Pons (tissue), 1 donor: ENCODE results near the gene NCR2.

Experiments
- DNase-seq: peaks from one replicate; pipeline ENCODE4 v3.0.0-alpha.2; 2016; ENCODE audit warnings: low spot score

The NCR2 gene

DNA sequence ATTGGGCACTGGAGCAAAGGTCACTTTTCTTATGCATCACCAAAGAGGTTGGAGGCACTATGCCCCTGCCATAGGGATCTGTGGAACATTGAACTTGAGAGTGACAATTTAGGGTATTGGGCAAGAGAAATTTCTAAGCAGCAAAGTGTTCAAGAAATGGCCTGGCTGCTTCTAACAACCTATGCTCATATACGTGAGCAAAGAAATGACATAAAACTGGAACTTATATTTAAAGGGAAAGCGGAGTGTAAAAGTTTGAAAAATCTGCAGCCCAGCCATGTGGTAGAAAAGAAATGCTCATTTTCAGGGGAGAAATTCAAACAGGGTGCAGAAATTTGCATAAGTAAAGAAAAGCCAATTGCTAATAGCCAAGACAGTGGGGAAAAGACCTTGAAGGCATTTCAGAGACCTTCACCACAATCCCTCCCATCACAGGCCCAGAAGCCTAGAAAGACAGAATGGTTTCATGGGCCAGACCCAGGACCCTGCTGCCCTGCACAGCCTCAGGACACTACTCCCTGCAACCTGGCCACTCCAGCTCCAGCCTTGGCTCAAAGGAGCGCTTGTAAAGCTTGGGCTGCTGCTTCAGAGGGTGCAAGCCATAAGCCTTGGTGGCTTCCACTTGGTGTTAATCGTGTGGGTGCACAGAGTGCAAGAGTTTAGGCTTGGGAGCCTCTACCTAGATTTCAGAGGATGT, 24.4 kb downstream of the NCR2 start:
- no peak for DNase-seq

DNA sequence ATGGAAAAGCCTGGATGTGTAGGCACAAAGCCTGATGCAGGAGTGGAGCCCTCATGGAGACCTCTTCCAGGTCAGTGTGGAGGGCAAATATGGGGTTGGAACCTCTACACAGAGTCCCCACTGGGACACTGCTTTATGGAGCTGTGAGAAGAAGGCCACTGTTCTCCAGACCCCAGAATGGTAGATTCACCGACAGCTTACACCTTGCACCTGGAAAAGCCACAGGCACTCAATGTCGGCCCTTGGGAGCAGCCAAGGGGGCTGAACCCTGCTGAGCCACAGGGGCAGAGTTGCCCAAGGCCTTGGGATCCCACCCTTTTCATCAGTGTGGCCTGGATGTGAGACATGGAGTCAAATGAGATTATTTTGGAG, 24.9 kb downstream of the NCR2 start:
- no peak for DNase-seq

DNA sequence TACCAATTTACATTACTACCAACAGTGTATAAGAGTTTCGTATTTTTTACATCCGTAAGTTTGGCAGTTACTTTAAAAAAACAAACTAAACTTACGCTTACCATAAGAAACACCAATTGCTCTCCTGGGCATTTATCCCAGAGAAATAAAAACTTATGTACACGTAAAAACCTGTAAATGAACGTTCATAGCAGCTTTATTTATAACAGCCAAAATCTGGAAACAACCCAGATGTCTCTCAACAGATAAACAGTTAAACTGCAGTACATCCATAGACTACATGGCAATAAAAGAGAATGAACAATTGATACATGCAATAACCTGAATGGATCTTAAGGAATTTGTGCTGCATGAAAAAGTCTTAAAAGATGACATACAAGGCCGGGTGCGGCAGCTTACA, 30.7 kb downstream of the NCR2 start:
- no peak for DNase-seq

DNA sequence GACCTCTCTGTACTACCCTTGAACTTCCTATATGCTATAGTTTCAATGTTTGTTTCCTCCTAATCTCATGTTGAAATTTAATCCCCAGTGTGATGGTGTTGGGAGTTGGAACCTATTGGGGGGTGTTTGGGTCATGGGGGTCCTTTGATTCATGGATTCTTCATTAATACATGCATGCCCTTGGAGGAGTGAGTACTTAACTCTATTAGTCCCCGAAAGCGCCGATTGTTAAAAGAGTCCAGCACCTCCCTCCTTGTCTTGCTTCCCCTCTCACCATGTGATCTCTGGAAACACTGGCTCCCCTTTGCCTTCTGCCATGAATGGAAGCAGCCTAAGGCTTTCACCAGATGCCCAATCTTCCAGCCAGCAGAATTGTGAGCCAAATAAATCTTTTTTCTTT, 31.7 kb downstream of the NCR2 start:
- no peak for DNase-seq

DNA sequence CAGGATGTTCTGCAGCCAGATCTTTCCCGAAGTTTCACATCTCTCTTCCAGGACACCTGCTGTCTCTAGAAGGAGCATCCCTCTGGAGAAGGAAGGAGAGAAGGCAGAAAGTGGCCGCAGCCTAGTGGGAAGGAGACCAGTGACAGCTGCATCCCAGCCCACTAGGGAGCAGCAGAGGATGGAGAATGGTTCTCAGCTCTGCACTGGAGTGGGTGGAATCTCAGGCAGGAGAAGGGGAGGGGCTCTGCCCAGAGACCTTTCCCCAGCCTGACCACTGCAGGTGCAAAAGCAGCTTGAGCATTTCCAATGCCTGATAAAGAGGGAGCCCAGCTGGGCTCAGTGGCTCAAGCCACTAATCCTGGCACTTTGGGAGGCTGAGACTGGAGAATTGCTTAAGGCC, 32.3 kb downstream of the NCR2 start:
- DNase-seq, result peak; percentile 80

DNA sequence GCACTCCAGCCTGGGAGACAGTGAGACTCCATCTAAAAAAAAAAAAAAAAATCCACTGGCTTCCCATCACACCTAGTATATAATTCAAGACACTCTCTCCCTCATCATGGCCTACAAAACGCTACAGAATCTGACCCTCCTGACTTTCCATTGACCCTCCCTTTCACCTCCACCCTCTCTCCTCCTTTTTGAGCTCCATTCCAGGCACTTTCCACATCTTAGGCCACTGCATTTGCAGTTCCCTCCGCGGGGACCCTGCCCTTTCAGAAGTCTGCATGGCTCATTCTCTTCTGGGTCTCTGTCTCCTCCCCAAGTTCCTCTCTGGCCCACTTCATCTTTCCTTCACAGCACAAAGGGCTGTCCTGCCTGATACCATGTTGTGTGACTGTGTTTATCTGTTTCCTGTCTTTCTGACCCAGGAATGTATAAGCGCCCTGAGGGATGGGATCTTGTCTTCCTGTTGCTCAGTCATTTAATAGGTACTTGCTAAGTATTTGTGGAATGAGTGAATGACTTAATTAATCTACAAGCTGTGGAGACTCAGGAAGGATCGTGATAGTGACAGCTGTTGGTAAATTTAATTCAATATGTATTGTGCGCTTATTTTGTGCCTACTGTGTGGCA, 35.2 kb downstream of the NCR2 start:
- no peak for DNase-seq

DNA sequence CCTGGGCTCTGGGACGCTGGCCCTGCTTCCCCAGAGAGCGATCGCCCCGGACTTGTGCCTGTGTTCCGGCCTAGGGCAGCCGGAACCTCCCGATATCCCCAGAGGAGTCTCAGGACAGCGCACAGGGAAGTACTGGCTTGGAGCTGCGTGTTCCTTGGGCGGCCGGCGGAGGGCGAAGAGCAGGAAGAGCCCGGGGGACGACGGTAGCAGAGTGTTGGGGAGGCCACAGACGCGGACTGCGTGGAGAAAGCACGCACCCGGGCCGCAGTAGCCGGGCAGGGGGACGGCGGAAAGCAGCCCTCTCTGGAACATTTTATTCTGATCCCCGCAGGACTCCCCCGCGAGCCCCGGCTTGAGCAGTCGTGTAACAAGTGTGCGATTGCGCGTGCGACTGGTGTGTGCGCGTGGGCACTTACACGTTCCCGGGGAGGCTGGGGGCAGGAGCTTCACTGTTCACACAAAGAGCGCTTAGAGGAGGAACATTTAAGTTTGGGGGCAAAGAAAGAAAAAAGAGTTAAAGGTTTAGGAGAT, 36.1 kb downstream of the NCR2 start:
- DNase-seq, result no peak

DNA sequence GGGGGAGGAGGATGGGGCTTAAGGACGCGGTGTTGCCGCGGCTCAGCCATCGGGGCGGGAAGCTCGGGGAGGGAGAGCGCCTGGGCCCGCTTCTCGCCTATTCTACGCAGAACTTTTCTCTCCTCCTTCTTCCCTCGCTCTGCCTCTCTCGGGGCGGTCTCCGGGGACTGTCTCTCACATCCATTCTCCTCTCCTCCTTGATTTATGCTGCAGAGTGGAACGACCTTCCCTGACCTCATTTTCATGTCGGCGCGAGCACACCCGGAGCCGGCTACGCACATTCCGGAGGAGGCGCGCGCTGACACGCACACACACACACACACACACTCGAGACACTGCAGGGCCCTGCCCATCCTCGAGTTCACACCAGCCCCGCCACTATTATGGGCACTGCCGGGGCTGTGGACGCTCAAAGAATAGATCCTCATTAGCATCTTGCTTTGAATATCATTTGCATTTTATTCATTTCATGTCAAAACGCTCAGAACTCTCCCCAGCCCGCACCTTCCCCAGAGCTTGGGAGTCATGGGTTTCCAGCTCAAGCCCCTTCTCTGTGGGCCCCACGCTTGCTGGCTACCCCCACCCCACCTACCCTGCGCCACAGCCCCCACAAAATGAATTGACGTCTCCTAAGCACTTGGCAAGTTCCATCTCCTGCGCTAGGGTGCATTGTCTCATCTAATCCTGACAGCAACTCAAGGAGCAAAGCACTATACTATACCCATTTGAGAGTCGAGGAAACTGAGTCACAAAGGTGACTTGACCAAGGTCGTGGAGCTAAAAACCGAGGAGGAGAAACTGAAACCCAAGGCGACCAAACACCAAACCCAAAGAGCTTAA, 36.8 kb downstream of the NCR2 start:
- no peak for DNase-seq

DNA sequence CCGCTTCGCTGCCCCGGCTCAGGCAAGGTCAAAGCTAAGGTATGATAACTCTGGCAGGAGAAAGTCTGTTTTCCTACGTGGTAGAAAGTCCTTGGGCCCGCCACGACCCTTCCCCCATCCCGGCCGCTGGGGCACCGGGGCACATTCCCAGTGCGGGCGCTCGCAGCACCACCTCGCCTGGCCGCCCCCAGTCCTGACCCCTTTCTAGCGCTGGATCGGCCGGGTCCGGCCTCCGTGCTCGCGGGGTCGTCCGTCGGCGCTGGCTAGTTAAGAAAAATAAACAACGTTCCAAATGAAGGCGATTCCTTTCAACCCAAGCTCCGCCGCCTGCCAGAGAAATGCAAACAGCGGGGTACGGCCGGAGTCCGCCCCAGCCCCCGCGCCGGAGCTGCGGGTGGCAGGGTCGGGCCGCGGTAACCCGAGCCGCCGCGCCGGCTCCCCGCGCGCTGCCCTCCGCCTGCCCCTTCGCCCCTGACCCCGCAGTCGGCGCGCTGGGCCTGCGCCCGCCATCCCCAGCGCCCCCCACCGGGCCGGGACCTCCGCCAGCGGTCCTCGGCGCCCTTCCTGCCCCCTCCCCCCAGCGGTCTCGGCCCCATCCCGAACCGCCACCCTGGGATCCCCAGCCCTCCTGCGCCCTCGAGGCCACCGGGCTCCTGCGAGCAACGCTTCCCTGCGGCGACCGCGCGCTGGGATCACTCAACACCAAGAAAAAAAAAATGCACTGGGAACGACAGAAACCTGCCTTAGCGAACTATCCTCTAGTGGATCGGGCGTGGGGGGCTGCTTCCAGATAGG, 37.6 kb downstream of the NCR2 start:
- no peak for DNase-seq

DNA sequence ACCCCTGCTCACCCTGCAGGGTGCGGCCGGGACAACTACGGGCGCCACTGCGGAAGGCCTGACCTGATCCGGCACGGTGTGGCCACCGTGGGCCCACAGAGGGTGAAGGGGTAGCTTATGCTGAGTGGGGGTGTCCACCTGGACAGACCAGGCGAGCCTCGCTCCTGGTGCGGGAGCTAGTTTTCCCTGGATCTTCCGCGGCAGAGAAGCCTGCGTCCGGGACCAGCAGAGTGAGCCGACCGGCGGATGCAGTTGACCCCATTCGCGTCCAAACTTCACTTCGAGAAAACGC, 38.2 kb downstream of the NCR2 start:
- no peak for DNase-seq

DNA sequence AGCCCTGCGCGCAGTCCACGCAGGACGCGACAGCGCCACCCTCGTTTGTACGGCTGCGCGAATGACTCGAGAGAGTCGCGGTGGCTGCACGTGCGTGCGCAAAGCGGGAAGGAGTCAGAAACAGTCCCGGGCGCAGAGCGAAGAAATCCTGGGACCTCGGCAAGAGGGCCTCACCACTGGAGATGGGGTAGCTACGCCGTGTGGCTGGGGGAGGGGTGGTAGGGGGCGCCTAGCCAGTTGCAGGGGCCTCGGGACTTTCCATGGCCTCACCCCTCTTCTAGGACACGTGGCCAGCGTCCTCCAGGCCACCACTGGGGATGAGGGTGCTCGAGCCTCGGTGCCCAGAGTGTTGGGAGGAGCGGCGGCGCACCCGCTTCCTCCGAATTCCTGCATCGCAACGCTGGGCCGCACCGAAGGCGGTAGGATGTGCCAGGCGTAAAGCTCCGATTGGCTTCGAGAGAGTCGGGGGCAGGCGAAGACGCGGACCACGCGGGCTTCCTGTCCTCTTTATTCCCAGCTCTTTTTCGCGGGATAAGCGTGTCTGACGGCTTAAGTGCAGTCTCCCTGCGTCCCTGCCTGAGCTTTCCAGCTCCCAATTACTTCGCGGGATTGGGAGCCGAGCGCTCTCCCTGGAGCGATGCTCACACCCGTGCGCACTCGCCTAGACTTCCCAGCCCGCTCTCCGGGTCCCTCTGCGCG, 38.7 kb downstream of the NCR2 start:
- DNase-seq, result no peak

DNA sequence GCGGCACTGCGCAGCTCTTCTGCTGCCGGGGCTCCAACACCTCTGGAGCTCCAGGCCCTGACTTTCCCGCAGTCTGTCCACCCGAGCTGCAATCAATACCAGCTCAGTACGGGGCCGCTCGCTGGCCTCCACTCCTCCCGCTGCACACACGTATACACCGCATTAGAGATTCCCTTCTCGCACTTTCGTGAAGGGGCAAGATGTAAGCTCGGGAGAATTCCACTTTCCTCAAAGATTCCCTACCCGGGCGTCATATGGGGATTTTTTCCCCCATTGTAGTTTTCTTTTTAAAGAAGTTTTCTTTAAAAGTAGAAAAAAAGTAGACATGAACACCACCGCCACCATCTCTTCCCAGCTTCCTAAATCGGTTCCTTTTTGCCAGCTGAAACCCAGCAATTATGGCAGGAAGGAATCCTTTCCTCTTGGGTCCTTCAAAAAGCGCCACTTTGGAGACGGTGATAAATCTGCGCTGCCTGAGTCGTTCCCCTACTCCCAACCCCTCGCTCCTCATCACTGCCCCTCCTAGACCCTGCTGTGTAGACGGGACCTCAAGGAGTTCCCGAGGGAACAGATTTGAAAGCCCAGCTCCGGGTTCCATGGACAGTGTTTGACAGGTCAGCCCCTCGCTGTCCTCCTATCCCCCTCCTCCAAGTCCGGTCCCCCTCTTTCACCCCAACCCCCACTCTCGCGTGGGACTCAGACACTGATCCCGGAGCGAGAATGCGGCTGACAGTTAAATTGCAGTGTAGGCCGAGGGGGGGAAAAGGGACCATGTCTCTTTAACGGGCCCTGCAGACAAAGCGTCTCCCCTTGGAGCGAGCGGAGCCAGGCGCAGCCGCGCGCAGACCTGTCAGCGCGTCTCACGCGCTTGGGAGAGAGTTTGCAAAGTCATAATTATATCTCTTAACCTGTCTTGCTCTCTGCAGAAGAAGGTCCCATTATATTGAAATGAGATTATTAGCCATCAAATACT, 39.5 kb downstream of the NCR2 start:
- no peak for DNase-seq

DNA sequence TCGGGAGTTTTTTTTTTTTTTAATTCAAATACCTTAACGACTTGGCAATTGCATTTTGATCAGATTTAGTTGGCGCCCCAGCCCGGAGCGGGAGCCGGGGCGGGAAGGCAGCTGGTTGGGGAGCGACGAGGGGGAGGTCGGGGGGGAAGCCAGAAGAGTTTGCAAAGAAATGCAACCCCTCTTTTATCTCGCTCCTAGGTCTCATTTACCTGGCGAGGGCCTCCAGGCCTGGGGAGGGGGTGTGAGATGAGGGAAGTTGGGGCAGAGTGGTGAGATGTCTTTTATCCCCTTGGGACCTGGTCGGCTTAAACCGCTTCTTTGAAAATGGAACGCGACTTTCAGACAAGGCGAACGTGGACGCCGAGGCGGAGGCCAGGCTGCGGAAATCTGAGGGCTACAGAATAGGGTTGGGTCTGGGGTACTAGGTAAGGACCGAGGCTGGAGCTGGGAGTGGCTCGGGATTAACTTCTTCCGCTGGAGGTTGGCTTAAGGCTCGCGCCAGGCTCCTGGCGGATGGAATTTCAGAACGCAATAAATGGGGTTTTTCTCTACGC, 40.3 kb downstream of the NCR2 start:
- DNase-seq, result no peak

DNA sequence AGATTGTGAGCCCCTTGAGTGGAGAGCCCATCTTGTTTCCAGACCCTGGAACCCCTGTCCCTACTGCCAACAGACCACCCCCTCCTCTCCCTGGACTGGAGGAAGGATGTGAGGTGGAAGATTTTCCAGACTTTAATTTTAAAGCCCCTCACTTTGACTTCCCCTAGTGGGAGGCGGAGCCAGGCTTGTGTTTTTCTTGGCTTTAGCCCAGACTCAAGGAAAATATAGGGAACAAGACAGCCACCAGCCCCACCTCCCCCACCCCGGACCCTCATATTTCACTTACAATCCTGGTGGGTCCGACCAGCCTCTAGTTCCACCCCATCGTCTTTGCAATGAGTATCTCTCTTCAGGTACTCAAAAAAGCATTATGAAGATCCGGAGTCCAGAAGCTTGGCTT, 40.8 kb downstream of the NCR2 start:
- DNase-seq, result no peak

DNA sequence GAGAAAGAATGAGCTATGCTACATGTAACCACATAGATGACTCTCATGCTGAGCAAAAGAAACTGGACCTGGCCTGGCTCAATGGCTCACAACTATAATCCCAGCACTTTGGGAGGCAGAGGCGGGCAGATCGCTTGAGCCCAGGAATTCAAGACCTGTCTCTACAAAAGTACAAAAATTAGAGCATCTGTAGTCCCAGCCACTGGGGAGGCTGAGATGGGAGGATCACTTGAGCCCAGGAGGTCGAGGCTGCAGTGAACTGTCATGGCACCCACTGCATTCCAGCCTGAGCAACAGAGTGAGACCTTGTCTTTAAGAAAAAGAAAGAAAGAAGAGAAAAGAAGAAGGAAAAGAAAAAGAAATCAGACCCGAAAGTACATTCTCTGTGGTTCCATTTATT, 41.7 kb downstream of the NCR2 start:
- no peak for DNase-seq

DNA sequence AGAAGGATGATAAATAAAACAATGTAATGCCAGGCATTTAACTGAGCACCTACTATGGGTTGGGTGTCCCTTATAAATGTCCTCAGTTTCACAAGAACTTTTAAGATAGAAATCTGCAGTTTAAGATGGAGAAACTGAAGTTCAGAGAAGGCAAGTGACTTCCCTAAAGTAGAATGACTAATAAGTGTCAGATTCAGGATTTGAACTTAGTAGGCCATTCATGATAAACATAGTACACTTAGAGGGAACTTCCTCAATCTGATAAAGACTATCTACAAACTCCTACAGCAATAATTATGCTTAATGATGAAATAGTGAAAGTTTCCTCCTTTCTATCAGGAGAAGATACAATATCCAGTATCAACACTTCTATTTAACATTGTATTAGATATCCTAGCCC, 43.9 kb downstream of the NCR2 start:
- no peak for DNase-seq

DNA sequence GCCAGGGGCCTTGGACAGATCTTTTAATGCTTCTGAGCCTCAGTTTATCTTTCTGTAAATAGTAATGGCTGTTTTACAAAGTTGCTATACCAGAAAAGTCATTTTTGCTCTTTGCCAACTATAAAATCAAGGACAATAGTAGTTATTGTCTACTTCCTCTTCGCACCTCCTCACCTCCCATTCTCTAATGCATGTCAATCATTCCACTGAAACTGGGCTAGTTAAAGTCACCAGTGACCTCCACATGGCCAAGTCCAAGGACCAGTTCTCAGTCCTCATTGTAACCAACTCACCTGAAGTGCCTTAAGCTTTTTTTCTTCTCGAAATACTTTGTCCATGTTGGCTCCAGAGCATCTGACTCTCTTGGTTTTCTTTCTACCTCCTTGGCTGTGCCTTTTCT, 51.2 kb downstream of the NCR2 start:
- DNase-seq, result no peak

DNA sequence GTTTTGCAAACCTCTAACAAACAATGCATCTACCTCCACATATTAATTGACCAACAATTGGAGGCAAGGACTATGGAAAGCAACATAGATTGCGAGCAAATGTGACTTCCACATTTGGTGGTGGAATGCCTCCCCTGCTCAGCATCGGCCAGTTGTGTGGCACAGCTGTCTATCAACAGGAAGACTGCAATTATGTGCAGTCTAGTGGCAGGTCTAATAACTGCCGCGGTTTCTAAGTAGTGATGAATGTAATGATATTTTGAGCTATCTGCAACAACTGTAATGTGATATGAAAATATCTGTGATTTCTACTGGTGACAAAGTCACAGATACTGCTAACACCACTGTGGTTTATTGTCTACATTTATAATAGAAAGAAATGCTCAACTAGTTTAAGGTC, 56.8 kb downstream of the NCR2 start:
- no peak for DNase-seq

DNA sequence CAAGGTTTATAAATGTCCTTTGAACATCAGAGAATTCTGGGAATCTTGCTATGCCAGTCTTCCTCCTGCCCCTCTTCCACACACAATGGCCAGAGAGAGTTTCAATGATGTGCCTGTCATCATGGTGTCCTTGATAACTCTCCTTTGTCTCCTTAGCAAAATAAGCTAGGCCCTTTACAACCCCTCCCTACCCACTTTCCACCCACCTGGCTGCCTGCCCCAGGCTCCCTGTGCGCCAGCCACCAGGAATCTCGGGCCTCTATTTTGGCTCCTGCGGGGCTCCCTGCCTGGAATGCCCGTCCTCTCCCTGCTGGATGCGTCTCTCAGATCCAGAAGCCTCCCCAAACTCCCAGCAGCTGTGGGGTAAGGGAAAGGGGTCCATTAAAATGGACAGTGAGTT, 60.9 kb downstream of the NCR2 start:
- DNase-seq, result no peak

DNA sequence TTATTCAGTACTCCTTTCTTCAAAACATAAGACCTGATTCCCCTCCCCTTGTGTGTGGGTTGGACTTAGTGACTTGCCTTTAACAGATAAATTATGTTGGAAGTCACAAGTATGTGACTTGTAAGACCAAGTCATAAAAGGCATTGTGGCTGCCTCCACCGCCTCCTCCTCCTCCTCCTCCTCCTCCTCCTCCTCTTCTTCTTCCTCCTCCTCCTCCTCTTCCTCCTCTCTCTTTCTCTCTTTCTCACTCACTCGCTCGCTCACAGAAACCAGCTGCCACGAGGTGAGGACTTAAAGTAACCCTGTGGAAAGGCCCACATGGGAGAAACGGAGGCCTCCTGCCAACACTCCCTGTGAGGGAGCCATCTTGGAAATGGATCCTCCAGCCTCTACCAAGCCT, 64.0 kb downstream of the NCR2 start:
- DNase-seq, result no peak
